ENCODE results near the gene TNRC6C. TPM values are rescaled to one million over a fixed set of nuclear protein-coding genes. Genes with fewer than 3 reads are reported as not detected.

TNRC6C gene
- total and polyA plus RNA-seq, 2 experiments from 2014 or later, result 4.2 to 5.6 TPM

DNA sequence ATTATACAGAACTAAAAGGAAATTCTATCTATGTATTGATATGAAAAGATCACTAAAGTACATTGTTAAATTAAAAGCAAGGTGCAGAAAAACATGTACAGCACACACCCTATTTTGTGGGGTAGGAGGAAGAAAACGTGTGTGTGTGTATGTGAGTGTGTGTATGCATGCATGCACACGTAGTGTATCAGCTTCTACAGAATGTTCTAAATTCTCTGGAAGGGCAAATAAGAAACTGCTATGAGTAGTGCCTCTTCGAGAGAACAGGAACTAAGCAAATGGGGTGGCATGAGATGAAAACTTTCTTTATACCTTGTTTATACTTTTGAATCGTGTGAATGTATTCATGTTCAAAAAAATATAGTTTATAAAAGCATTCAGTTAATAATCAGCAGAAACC, 111.2 kb downstream of the TNRC6C start:
- no peak for DNase-seq (ENCODE audit: low spot score)
- WGBS (ENCODE audit: low lambda C conversion rate, missing lambda C conversion rate), result 91% methylated on average over 4 of the region's 4 CpGs
- Histone ChIP-seq H3K27ac (no peak overlapping the region), H3K4me1 (ENCODE audit: insufficient read depth) (no peaks in the 10 kb centered on the region), H3K4me2 (no peak overlapping the region), H3K27me3 (no peaks in the 10 kb centered on the region), H4K20me1 (ENCODE audit: insufficient read depth, poor library complexity, severe bottlenecking) (no peaks in the 10 kb centered on the region), H3K4me3 (no peak overlapping the region), H2AFZ (no peak overlapping the region), H3K9me2 (replicated peaks; ENCODE audit: insufficient read depth) (no peaks in the 10 kb centered on the region), H3K9me3 (ENCODE audit: low read depth) (no peaks in the 10 kb centered on the region), H3K79me2 (no peaks in the 10 kb centered on the region), H3K36me3 (replicated peaks; ENCODE audit: insufficient read depth, low read depth) (no peaks in the 10 kb centered on the region)
- no peak for TF ChIP-seq EZH2phosphoT487 (IDR thresholded peaks at IDR 0.05; ENCODE audit: low read depth, severe bottlenecking, unreplicated experiment)
- TF ChIP-seq, protein P1, sequence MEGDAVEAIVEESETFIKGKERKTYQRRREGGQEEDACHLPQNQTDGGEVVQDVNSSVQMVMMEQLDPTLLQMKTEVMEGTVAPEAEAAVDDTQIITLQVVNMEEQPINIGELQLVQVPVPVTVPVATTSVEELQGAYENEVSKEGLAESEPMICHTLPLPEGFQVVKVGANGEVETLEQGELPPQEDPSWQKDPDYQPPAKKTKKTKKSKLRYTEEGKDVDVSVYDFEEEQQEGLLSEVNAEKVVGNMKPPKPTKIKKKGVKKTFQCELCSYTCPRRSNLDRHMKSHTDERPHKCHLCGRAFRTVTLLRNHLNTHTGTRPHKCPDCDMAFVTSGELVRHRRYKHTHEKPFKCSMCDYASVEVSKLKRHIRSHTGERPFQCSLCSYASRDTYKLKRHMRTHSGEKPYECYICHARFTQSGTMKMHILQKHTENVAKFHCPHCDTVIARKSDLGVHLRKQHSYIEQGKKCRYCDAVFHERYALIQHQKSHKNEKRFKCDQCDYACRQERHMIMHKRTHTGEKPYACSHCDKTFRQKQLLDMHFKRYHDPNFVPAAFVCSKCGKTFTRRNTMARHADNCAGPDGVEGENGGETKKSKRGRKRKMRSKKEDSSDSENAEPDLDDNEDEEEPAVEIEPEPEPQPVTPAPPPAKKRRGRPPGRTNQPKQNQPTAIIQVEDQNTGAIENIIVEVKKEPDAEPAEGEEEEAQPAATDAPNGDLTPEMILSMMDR (IDR thresholded peaks at IDR 0.05; ENCODE audit: poor library complexity), result no peak
- TF ChIP-seq EZH2 (IDR thresholded peaks at IDR 0.05; ENCODE audit: borderline replicate concordance), result no peak

DNA sequence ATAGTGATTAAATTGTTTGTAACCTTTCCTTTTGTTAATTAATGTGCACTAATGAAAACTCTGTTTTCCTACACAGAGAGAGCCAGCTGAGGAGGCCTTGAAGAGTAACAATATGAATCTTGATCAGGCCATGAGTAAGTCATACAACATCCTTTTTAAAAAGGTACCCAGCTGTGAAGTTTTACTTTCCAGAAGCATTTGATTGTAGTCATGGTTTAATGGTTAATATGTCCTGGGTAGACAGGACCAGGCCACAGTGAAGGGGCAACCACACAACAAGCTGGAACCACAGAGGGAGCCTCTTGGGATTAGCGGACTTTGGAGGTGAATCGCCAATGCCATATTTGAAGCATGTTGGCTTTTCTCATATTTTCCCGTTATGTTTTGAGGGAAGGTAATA, 114.5 kb downstream of the TNRC6C start:
- Histone ChIP-seq H3K9me3 (ENCODE audit: low read depth) (no peaks in the 10 kb centered on the region), H3K9me2 (replicated peaks; ENCODE audit: insufficient read depth) (no peaks in the 10 kb centered on the region), H3K36me3 (replicated peaks; ENCODE audit: insufficient read depth, low read depth) (no peaks in the 10 kb centered on the region), H3K79me2 (no peaks in the 10 kb centered on the region), H2AFZ (no peak overlapping the region), H3K27me3 (no peaks in the 10 kb centered on the region), H3K4me3 (no peak overlapping the region), H3K4me2 (no peak overlapping the region), H4K20me1 (ENCODE audit: insufficient read depth, poor library complexity, severe bottlenecking) (no peaks in the 10 kb centered on the region), H3K4me1 (ENCODE audit: insufficient read depth) (no peaks in the 10 kb centered on the region), H3K27ac (no peak overlapping the region)
- no peak for TF ChIP-seq EZH2phosphoT487 (IDR thresholded peaks at IDR 0.05; ENCODE audit: low read depth, severe bottlenecking, unreplicated experiment)
- TF ChIP-seq, protein P1 (IDR thresholded peaks at IDR 0.05; ENCODE audit: poor library complexity), result no peak
- no peak for TF ChIP-seq EZH2 (IDR thresholded peaks at IDR 0.05; ENCODE audit: borderline replicate concordance)
- no peak for DNase-seq (ENCODE audit: low spot score)
- WGBS (ENCODE audit: low lambda C conversion rate, missing lambda C conversion rate), result 100% methylated on average over 3 of the region's 3 CpGs

DNA sequence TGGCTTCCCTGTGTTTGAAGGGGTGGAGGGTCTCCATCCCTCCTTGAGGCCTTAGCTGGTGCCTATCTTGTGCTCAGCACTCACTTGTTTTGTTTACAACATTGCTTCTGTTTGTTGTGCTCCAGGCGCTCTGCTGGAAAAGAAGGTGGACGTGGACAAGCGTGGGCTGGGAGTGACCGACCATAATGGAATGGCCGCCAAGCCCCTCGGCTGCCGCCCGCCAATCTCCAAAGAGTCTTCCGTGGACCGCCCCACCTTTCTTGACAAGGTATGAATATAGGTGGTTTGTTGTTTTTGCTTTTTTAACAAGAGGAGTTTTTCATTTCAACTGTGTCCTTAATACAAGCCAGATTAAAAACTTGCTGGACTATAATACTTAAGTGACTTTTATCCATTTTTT, 116.5 kb downstream of the TNRC6C start:
- no peak overlapping the region for H2AFZ ChIP-seq
- no peak overlapping the region for H3K27ac ChIP-seq
- H3K4me2 ChIP-seq, result no peak overlapping the region
- H3K79me2 ChIP-seq, result no peaks in the 10 kb centered on the region
- no peaks in the 10 kb centered on the region for H3K9me3 ChIP-seq (ENCODE audit: low read depth)
- H3K4me1 ChIP-seq (ENCODE audit: insufficient read depth), result no peaks in the 10 kb centered on the region
- DNase-seq (ENCODE audit: low spot score), result no peak
- no peaks in the 10 kb centered on the region for H4K20me1 ChIP-seq (ENCODE audit: insufficient read depth, poor library complexity, severe bottlenecking)
- WGBS (ENCODE audit: low lambda C conversion rate, missing lambda C conversion rate), result 97% methylated on average over 10 of the region's 10 CpGs
- H3K27me3 ChIP-seq, result no peaks in the 10 kb centered on the region
- H3K4me3 ChIP-seq, result no peak overlapping the region
- H3K9me2 ChIP-seq (replicated peaks; ENCODE audit: insufficient read depth), result no peaks in the 10 kb centered on the region
- TF ChIP-seq, protein P1 (IDR thresholded peaks at IDR 0.05; ENCODE audit: poor library complexity), result no peak
- TF ChIP-seq EZH2 (IDR thresholded peaks at IDR 0.05; ENCODE audit: borderline replicate concordance) (no peak), EZH2phosphoT487 (IDR thresholded peaks at IDR 0.05; ENCODE audit: low read depth, severe bottlenecking, unreplicated experiment) (no peak)
- H3K36me3 ChIP-seq (replicated peaks; ENCODE audit: insufficient read depth, low read depth), result no peaks in the 10 kb centered on the region

DNA sequence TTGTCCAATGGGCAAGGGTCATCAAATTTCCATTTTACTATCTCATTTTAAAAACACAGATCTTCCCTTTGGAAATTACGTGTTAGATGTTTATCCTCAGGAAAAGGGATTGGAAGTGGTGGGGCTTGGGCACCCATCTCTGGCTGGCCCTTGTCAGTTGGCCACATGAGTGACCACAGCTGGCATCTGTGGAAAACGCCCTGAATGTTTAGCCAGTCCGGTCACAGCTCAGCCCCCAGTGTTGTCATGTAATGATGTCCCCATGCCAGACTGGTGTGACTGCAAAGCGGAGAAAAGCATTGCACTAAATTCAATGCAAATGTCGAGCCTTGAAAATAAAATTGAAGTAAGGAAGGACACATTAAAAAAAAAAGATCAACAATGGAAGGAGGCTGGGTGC, 117.0 kb downstream of the TNRC6C start:
- Histone ChIP-seq H3K9me2 (replicated peaks; ENCODE audit: insufficient read depth) (no peaks in the 10 kb centered on the region), H3K4me1 (ENCODE audit: insufficient read depth) (no peaks in the 10 kb centered on the region), H3K27ac (no peak overlapping the region), H3K9me3 (ENCODE audit: low read depth) (no peaks in the 10 kb centered on the region), H3K4me2 (no peak overlapping the region), H3K4me3 (no peak overlapping the region), H3K36me3 (replicated peaks; ENCODE audit: insufficient read depth, low read depth) (no peaks in the 10 kb centered on the region), H2AFZ (no peak overlapping the region), H3K79me2 (no peaks in the 10 kb centered on the region), H3K27me3 (no peaks in the 10 kb centered on the region), H4K20me1 (ENCODE audit: insufficient read depth, poor library complexity, severe bottlenecking) (no peaks in the 10 kb centered on the region)
- DNase-seq (ENCODE audit: low spot score), result no peak
- TF ChIP-seq, protein P1 (IDR thresholded peaks at IDR 0.05; ENCODE audit: poor library complexity), result no peak
- TF ChIP-seq EZH2phosphoT487 (IDR thresholded peaks at IDR 0.05; ENCODE audit: low read depth, severe bottlenecking, unreplicated experiment), result no peak
- no peak for TF ChIP-seq EZH2 (IDR thresholded peaks at IDR 0.05; ENCODE audit: borderline replicate concordance)
- 95% methylated on average over 5 of the region's 5 CpGs for WGBS (ENCODE audit: low lambda C conversion rate, missing lambda C conversion rate)

All from hepatocyte (in vitro differentiated cells).